Heart right ventricle (tissue), 16 donors: ENCODE data around the gene COMMD9. TPM values are rescaled to one million over a fixed set of nuclear protein-coding genes. Genes with fewer than 3 reads are reported as not detected.

Experiments
- ATAC-seq, 8 donors: fragments of 200-7000 bp; cut with Tn5 transposase; one replicate each; pipeline ENCODE4 v1.9.1; 2020; ENCODE audit warnings: mild to moderate bottlenecking in 8 of 8, moderate library complexity in 8 of 8, moderate number of reproducible peaks in 1 of 8
- DNase-seq, 2 donors: peaks; one replicate each; pipeline ENCODE4 v3.0.0-alpha.2; 2020
- H3K27ac ChIP-seq, 10 donors: fragments of 200-600 bp; sonication (generic) in 2 of 10; one replicate each; pipeline versions ENCODE4 v1.5.0 to v1.8.0; 2020 to 2022; ENCODE audit warnings: mild to moderate bottlenecking in 3 of 10
- H3K27me3 ChIP-seq, 7 donors: fragments of 200-600 bp; one replicate each; pipeline ENCODE4 v1.8.0; 2021 to 2022; ENCODE audit warnings: mild to moderate bottlenecking in 2 of 7
- H3K36me3 ChIP-seq, 9 donors: fragments of 200-600 bp; sonication (generic) in 1 of 9; one replicate each; pipeline versions ENCODE4 v1.5.0 to v1.8.0; 2020 to 2022; ENCODE audit warnings: mild to moderate bottlenecking in 2 of 9
- H3K4me1 ChIP-seq, 9 donors: fragments of 200-600 bp; sonication (generic) in 1 of 9; one replicate each; pipeline versions ENCODE4 v1.5.0 to v1.8.0; 2020 to 2022; ENCODE audit warnings: mild to moderate bottlenecking in 4 of 9
- H3K4me3 ChIP-seq, 10 donors: fragments of 200-600 bp; sonication (generic) in 2 of 10; one replicate each; pipeline versions ENCODE4 v1.5.0 to v1.8.0; 2020 to 2022; ENCODE audit warnings: mild to moderate bottlenecking in 7 of 10, moderate library complexity in 2 of 10
- H3K9me3 ChIP-seq, 11 donors: fragments of 200-600 bp in 10 of 11; sonication (generic) in 2 of 11; one replicate each; pipeline versions ENCODE4 v1.5.0 to v1.8.0; 2013 to 2022; ENCODE audit warnings: mild to moderate bottlenecking in 2 of 11, control low read depth in 1 of 11, moderate library complexity in 1 of 11
- CTCF ChIP-seq, 9 donors: fragments of 200-600 bp; sonication (generic) in 2 of 9; IDR thresholded peaks; one replicate each; pipeline versions ENCODE4 v1.5.0 to v1.8.0; 2021 to 2022; ENCODE audit warnings: antibody characterized with exemption in 9 of 9, mild to moderate bottlenecking in 5 of 9, moderate library complexity in 1 of 9
- WGBS, 2 donors: extraction: QIAGEN DNeasy Blood & Tissue Kit; methylation state at CpG; one replicate each; pipeline ENCODE4 v1.1.7; 2013; ENCODE audit warnings: inconsistent platforms in 1 of 2; 5-methylcytosine and 5-hydroxymethylcytosine counted together
- intact Hi-C, 10 donors: fragments of 100-400 bp; cut with DNase I; formaldehyde crosslinking; loops; one replicate each; pipeline versions ENCODE4 v1.11.1 to v1.14.2; 2022
- polyA plus RNA-seq, 2 donors: library from polyadenylated mRNA; stranded (reverse); fragments of 200-250 nt; gene quantifications; one replicate each; pipeline ENCODE4 v1.2.3, GENCODE V29; 2013
- total RNA-seq, 10 donors: library from RNA; stranded (reverse); fragmentation: NEBNext Ultra II Directional in 3 of 10; extraction: Animal tissue kit (Norgen Biotek cat#: 25700) in 3 of 10; gene quantifications; one replicate each; pipeline versions ENCODE4 v1.2.1 to v1.2.4, GENCODE V29; 2021 to 2023
- donor health status: Arrhythmogenic right ventricular cardiomyopathy.
- donor health status: ischemic (EF 13 %, LVEDD 7.1; RV severe dilation, severe dysfunction).
- donor health status: healthy with polysubstance abuse.
- donor health status: DM: no; HTN: yes; CAD: no.
- donor health status: DM: no; HTN: no; CAD: no.
- donor health status: ischemic (EF 25% LVEDD 6.9; RV normal size, moderate dysfunction).
- donor health status: ischemic (EF 25% LVEDD 5.7; RV mildly dilated, moderate dysfunction).
- donor health status: healthy.
- donor health status: DM: yes; HTN: yes; CAD: no.
- donor health status: Ischemic cardiomyopathy.
- donor health status: ischemic (EF 35%, LVEDD 5.7; RV mildly dilated, moderate dysfunction).
- donor health status: nonischemic (EF 11% LVEDD 7.7; RV severe dilation, severe dysfunction).
- donor health status: DM: yes; HTN: yes; CAD: no.
- donor health status: PGD.
- donor health status: ischemic (EF 29% LVEDD 5.4; RV normal size, mild dysfunction).
- donor health status: nonischemic (EF 23%, LVEDD 6.1; RV moderate dilation, normal function).

COMMD9 gene
- total and polyA plus RNA-seq, 12 donors: 22.3 to 69.4 (median 56.0) TPM

- no peak for TF ChIP-seq CTCF (IDR thresholded peaks at IDR 0.05)
- H3K27me3 ChIP-seq: no peaks in the 10 kb centered on the region
- peaks cover 0 to 15% (median 4%) of the 10 kb centered on the region in 9 donors for H3K4me1 ChIP-seq
- DNase-seq: no peak
- no peaks in the 10 kb centered on the region for H3K36me3 ChIP-seq
- H3K27ac ChIP-seq: no peak overlapping the region
- no peak overlapping the region for H3K4me3 ChIP-seq
- ATAC-seq: no peak
- WGBS, 2 donors: 28 to 39% methylated on average over 1 of the region's 1 CpG
- intact Hi-C loops: loop anchor here in 2 of 10 donors (5.0 kb wide), 2 partner anchors 167 to 172 kb away; no protein-coding TSS in a partner anchor
- H3K9me3 ChIP-seq: no peaks in the 10 kb centered on the region
Observed at GRCh38 chr11:36305047-36305446, 15.8 kb upstream of the COMMD9 start.

- Histone ChIP-seq H3K4me1 (peaks cover 0 to 15% (median 4%) of the 10 kb centered on the region in 9 donors), H3K27me3 (no peaks in the 10 kb centered on the region), H3K36me3 (no peaks in the 10 kb centered on the region), H3K27ac (no peak overlapping the region), H3K4me3 (no peak overlapping the region), H3K9me3 (no peaks in the 10 kb centered on the region)
- ATAC-seq (no peak), DNase-seq (no peak)
- intact Hi-C loops: loop anchor here in 1 of 10 donors (5.0 kb wide), 1 partner anchor 168 kb away; no protein-coding TSS in a partner anchor
- WGBS, 2 donors: 75 to 80% methylated on average over 1 of the region's 1 CpG
- no peak for TF ChIP-seq CTCF (IDR thresholded peaks at IDR 0.05)
Observed at GRCh38 chr11:36304351-36304750, 15.1 kb upstream of the COMMD9 start.

GRCh38 chr11:36300650-36301049, 11.4 kb upstream of the COMMD9 start:
- Histone ChIP-seq H3K4me1 (peaks cover 0 to 17% (median 3%) of the 10 kb centered on the region in 9 donors), H3K27ac (no peak overlapping the region), H3K4me3 (no peak overlapping the region), H3K36me3 (no peaks in the 10 kb centered on the region), H3K9me3 (no peaks in the 10 kb centered on the region), H3K27me3 (no peaks in the 10 kb centered on the region)
- intact Hi-C loops: loop anchor here in 1 of 10 donors (5.0 kb wide), 1 partner anchor 172 kb away; no protein-coding TSS in a partner anchor
- DNase-seq: peak; percentile 48 to 69
- 16 to 30% methylated on average over 3 of the region's 3 CpGs for WGBS, 2 donors
- TF ChIP-seq CTCF (IDR thresholded peaks at IDR 0.05): no peak
- ATAC-seq: peak; percentile 73 to 97 (median 92)

GRCh38 chr11:36296884-36297543, 7.8 kb upstream of the COMMD9 start:
- no peak for DNase-seq
- Histone ChIP-seq H3K9me3 (no peaks in the 10 kb centered on the region), H3K4me3 (no peak overlapping the region), H3K27ac (no peak overlapping the region), H3K27me3 (no peaks in the 10 kb centered on the region), H3K36me3 (no peaks in the 10 kb centered on the region), H3K4me1 (peaks cover 0 to 11% (median 3%) of the 10 kb centered on the region in 9 donors)
- intact Hi-C loops: loop anchor here in 2 of 10 donors (5.0 to 10.0 kb wide), 2 partner anchors 178 to 180 kb away; no protein-coding TSS in a partner anchor
- no peak for TF ChIP-seq CTCF (IDR thresholded peaks at IDR 0.05)
- WGBS, 2 donors: 88% methylated on average over 8 of the region's 8 CpGs
- ATAC-seq: no peak
